ENCODE results near the gene COLGALT1. TPM values are rescaled to one million over a fixed set of nuclear protein-coding genes. Genes with fewer than 3 reads are reported as not detected.
A peak's percentile ranks its signal among the peaks of the same experiment; 100 is the strongest.

The COLGALT1 gene
- total RNA-seq, 1 donor from 2014 or later = 257 TPM

- Mint-ChIP-seq H3K27me3 (ENCODE audit: unreplicated experiment) (peaks cover 2% of the 10 kb centered on the region), H3K4me3 (ENCODE audit: unreplicated experiment) (peak overlapping the region; percentile 81), H3K4me1 (ENCODE audit: unreplicated experiment) (peaks cover 20% of the 10 kb centered on the region), H3K36me3 (ENCODE audit: low read depth, unreplicated experiment) (peaks cover 29% of the 10 kb centered on the region), H3K9me3 (ENCODE audit: unreplicated experiment) (no peaks in the 10 kb centered on the region), H3K27ac (ENCODE audit: unreplicated experiment) (no peak overlapping the region)
- DNase-seq (ENCODE audit: low spot score) = no peak
- TF ChIP-seq CTCF (IDR thresholded peaks at IDR 0.05; ENCODE audit: unreplicated experiment) = no peak
Observed at GRCh38 chr19:17560205-17560595, 4.8 kb downstream of the COLGALT1 start.

GRCh38 chr19:17562097-17562496, 6.6 kb downstream of the COLGALT1 start:
- no peak for TF ChIP-seq CTCF (IDR thresholded peaks at IDR 0.05; ENCODE audit: unreplicated experiment)
- Mint-ChIP-seq H3K9me3 (ENCODE audit: unreplicated experiment) (no peaks in the 10 kb centered on the region), H3K4me3 (ENCODE audit: unreplicated experiment) (no peak overlapping the region), H3K27ac (ENCODE audit: unreplicated experiment) (peak overlapping the region; percentile 67), H3K36me3 (ENCODE audit: low read depth, unreplicated experiment) (peaks cover 35% of the 10 kb centered on the region), H3K4me1 (ENCODE audit: unreplicated experiment) (peaks cover 16% of the 10 kb centered on the region), H3K27me3 (ENCODE audit: unreplicated experiment) (peaks cover 3% of the 10 kb centered on the region)
- no peak for DNase-seq (ENCODE audit: low spot score)

- no peak overlapping the region for H3K4me3 Mint-ChIP-seq (ENCODE audit: unreplicated experiment)
- H3K9me3 Mint-ChIP-seq (ENCODE audit: unreplicated experiment) = no peaks in the 10 kb centered on the region
- H3K27me3 Mint-ChIP-seq (ENCODE audit: unreplicated experiment) = peaks cover 3% of the 10 kb centered on the region
- H3K4me1 Mint-ChIP-seq (ENCODE audit: unreplicated experiment) = peaks cover 16% of the 10 kb centered on the region
- H3K27ac Mint-ChIP-seq (ENCODE audit: unreplicated experiment) = no peak overlapping the region
- no peak for TF ChIP-seq CTCF (IDR thresholded peaks at IDR 0.05; ENCODE audit: unreplicated experiment)
- no peak for DNase-seq (ENCODE audit: low spot score)
- peaks cover 40% of the 10 kb centered on the region for H3K36me3 Mint-ChIP-seq (ENCODE audit: low read depth, unreplicated experiment)
Observed at GRCh38 chr19:17562561-17562960, 7.1 kb downstream of the COLGALT1 start.

GRCh38 chr19:17564781-17565180, 9.3 kb downstream of the COLGALT1 start:
- peaks cover 3% of the 10 kb centered on the region for H3K27me3 Mint-ChIP-seq (ENCODE audit: unreplicated experiment)
- H3K27ac Mint-ChIP-seq (ENCODE audit: unreplicated experiment) = no peak overlapping the region
- no peak for TF ChIP-seq CTCF (IDR thresholded peaks at IDR 0.05; ENCODE audit: unreplicated experiment)
- peaks cover 51% of the 10 kb centered on the region for H3K36me3 Mint-ChIP-seq (ENCODE audit: low read depth, unreplicated experiment)
- peaks cover 11% of the 10 kb centered on the region for H3K4me1 Mint-ChIP-seq (ENCODE audit: unreplicated experiment)
- no peaks in the 10 kb centered on the region for H3K9me3 Mint-ChIP-seq (ENCODE audit: unreplicated experiment)
- no peak for DNase-seq (ENCODE audit: low spot score)
- H3K4me3 Mint-ChIP-seq (ENCODE audit: unreplicated experiment) = peak overlapping the region; percentile 4

GRCh38 chr19:17565611-17566010, 10.2 kb downstream of the COLGALT1 start:
- H3K36me3 Mint-ChIP-seq (ENCODE audit: low read depth, unreplicated experiment) = peaks cover 44% of the 10 kb centered on the region
- H3K27ac Mint-ChIP-seq (ENCODE audit: unreplicated experiment) = no peak overlapping the region
- TF ChIP-seq CTCF (IDR thresholded peaks at IDR 0.05; ENCODE audit: unreplicated experiment) = no peak
- H3K27me3 Mint-ChIP-seq (ENCODE audit: unreplicated experiment) = peaks cover 3% of the 10 kb centered on the region
- H3K4me1 Mint-ChIP-seq (ENCODE audit: unreplicated experiment) = peaks cover 4% of the 10 kb centered on the region
- H3K9me3 Mint-ChIP-seq (ENCODE audit: unreplicated experiment) = no peaks in the 10 kb centered on the region
- H3K4me3 Mint-ChIP-seq (ENCODE audit: unreplicated experiment) = no peak overlapping the region
- DNase-seq (ENCODE audit: low spot score) = no peak
